LNCAP (cell line): ENCODE measurements around the gene SLC27A3.

Experiments
- TF ChIP-seq, protein P1 (sequence below): fragments of 450-650 bp; IDR thresholded peaks from 2 replicates; pipeline ENCODE4 v1.5.1; 2017; ENCODE audit warnings: mild to moderate bottlenecking

SLC27A3 gene

DNA sequence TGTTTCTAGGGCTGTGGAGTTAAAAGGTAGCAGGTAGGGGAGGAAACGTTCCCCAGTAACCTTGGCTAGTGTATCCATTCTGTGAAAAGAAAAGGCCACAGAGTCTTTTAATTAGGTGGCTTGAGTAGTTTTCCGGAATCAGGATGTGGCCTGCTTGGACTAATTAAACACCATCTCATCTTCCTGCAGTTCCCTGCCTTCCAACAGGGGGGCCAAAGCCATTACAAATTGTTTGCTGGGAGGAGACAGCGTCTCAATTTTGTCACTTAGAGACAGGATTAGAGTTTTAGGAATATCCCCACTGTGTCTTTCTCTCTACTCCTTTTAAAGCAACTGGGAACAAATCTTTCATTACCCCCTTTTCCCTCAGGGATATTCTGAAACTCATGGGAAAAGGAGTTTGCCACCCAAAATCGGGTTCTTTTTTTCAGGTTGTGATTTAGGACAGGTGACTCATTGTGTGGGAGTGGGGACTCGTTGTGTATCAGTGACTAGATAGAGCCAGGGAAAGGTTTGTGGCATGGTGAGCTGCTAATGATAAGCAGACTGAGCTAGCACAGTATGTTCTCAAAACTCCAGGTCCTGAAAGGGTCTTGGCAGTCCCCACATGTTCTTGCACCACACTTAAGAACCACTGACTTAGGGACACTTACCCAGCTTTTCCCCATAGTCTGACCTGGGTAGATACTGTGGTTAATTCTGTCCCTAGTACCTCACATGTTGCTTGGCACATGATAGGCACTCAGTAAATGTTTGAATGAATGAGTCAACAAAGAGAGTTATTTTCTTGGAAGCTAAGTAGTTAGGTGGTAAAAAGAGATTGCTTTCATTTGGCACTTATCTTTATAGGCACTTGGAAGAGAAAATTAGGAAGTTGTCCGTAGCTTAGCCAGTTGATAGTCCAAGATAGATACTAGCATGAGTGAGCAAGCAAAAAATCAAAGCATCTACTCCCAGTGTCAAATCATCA, 24.9 kb upstream of the SLC27A3 start:
- TF ChIP-seq, protein P1, sequence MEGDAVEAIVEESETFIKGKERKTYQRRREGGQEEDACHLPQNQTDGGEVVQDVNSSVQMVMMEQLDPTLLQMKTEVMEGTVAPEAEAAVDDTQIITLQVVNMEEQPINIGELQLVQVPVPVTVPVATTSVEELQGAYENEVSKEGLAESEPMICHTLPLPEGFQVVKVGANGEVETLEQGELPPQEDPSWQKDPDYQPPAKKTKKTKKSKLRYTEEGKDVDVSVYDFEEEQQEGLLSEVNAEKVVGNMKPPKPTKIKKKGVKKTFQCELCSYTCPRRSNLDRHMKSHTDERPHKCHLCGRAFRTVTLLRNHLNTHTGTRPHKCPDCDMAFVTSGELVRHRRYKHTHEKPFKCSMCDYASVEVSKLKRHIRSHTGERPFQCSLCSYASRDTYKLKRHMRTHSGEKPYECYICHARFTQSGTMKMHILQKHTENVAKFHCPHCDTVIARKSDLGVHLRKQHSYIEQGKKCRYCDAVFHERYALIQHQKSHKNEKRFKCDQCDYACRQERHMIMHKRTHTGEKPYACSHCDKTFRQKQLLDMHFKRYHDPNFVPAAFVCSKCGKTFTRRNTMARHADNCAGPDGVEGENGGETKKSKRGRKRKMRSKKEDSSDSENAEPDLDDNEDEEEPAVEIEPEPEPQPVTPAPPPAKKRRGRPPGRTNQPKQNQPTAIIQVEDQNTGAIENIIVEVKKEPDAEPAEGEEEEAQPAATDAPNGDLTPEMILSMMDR, result no peak

DNA sequence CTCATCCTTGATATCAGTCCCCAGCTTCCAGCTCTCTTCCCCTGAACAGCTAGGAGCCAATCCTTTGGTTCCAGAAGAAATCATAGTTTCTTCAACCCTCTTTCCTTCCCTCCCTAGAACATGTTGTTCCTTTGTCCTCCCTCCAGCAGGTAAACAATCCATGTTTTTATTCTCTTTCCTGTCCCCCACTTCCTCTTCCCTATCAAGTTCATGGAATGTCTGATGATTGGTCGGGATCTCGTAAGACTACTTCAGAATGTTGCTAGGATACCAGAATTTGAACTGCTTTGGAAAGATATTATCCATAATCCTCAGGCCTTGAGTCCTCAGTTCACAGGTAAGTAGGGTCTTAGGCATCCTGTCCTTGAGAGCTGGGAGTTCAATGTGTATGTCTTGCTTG, 23.1 kb upstream of the SLC27A3 start:
- TF ChIP-seq, protein P1, result no peak

DNA sequence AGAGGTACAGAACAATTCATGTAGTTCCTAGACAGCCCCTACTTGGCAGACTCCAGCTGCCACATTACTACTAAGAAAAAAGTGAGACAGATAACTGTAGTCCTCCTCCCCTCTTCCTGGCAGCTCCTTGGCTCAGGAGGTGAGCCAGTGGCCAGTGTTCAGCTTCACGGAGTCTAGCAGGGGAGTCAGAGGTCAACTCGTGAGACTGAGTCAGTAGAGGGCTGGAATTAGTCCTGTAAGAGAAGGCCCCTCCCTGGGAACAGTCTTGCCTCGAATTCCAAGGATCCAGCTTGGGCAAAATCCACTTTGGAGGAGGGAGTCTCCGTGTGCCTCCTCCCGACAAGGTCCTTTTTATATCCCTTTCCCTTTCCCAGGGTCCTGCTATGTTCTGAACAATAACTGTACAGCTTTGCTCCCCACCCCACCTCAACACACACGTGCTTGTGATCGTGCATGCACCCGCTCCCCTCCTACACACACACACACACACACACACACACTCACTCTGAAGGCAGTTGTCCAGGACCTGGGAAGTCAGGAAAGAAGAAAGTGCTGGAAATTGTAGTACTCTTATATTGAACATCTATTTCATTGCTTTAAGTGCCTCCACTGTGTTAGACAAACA, 22.5 kb upstream of the SLC27A3 start:
- TF ChIP-seq, protein P1, result no peak

DNA sequence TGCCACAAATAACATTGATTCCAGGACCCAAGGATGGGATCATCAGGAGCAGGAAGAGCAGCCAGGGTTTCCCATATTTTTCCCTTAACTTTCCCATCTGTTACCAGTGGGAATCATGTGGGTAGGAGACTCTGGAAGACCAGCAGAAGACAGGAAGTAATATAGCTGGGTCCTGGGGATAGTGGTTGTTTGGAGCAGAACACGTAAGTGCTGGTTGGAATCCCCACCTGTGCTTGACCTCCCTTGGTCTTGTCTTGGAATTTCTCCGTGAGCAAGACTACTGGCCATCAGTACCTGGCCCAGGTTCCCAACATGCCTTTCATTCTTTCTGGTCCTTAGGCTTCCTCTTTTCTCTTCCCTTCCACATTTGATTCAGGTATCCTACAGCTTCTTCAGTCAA, 20.9 kb upstream of the SLC27A3 start:
- TF ChIP-seq, protein P1, result no peak

DNA sequence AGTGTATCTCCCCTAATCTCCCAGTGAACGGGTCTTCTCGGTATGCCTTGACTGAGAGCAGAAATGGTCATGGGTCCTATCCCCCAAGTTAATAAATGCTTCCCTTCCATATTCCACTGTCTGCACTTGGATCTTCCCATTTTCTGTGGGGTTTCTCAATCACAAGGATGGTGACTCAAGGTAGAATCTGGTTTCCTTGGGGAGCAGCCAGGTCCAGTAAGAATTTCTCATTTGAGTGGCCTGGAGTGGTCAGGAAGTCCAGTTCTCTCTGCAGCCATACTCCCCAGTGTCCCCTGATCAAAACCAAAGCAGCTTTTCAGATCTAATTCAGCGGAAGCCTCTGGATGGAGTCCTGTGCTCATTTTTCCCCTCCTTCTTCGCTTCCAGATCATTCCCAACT, 14.8 kb upstream of the SLC27A3 start:
- TF ChIP-seq, protein P1, result no peak

DNA sequence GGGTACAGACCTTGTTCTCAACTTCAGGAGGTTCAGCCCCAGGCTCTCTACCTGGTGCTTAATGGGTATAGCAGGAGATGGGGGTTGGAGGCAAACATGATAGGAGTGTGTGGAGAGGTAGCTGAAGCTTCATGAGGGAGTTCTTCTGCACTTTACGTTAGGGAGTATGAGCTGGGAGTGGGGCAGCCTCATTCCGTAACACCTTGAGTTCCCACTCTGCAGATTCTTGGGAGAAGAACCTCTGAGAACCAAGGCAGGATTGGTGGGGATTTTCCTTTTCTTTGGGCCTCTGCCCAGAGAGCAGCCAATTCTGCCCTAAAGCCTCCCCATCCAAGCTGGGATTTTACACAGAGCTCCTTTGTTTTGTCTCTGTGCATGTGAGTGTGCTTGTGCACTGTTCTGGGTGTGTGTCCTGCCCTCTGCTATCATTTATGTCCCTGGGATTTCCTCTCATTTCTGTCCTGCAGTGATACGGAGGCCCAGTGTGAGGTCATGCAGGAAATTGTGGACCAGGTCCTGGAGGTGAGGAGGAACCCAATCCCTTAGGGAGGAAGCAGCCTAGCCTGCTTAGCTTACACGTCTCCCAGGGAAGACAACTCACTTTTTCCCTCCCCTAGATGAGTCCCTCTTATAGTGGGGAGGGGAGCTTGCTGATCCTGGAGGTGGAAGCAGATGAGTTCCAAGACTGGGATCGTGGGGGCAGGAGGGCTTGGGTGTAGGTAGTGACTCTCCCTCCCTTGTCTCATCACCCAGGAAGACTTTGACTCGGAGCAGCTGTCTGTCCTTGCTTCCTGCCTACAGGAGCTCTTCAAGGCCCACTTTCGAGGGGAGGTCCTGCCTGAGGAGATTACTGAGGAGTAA, 11.6 kb upstream of the SLC27A3 start:
- TF ChIP-seq, protein P1, result no peak

DNA sequence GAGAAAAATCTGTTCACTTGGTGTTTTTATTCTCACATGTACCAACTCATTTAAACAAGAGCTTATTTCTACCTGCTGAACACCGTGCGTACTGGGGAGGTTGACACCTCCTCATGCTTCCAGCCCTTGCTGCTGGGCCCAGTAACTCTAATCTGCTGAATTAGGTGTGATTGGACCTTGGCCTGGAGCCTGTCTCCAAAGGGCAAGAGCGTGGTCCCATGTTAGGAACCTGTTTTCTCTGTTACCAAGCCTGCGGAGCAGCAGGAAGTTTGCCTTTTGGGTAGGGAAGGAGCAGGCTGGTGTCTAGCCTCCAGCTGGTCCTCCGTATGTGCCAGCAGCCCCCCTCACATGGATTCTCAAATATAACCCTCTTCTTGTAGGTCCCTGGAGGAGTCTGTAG, 10.9 kb upstream of the SLC27A3 start:
- TF ChIP-seq, protein P1, result no peak
